GM21360 (cell line): ENCODE data around the gene ABL2.
A peak's percentile ranks its signal among the peaks of the same experiment; 100 is the strongest.
"Not testable (repeated sequence)": the region's sequence is repeated elsewhere in the genome, so short reads cannot be mapped to it uniquely, and the experiment has no call there.

Experiments
- ATAC-seq: cut with Tn5 transposase; IDR thresholded peaks from one replicate; pipeline ENCODE4 v1.9.1; 2021; ENCODE audit warnings: mild to moderate bottlenecking, moderate library complexity; ENCODE audit not compliant: unreplicated experiment

Gene ABL2

DNA sequence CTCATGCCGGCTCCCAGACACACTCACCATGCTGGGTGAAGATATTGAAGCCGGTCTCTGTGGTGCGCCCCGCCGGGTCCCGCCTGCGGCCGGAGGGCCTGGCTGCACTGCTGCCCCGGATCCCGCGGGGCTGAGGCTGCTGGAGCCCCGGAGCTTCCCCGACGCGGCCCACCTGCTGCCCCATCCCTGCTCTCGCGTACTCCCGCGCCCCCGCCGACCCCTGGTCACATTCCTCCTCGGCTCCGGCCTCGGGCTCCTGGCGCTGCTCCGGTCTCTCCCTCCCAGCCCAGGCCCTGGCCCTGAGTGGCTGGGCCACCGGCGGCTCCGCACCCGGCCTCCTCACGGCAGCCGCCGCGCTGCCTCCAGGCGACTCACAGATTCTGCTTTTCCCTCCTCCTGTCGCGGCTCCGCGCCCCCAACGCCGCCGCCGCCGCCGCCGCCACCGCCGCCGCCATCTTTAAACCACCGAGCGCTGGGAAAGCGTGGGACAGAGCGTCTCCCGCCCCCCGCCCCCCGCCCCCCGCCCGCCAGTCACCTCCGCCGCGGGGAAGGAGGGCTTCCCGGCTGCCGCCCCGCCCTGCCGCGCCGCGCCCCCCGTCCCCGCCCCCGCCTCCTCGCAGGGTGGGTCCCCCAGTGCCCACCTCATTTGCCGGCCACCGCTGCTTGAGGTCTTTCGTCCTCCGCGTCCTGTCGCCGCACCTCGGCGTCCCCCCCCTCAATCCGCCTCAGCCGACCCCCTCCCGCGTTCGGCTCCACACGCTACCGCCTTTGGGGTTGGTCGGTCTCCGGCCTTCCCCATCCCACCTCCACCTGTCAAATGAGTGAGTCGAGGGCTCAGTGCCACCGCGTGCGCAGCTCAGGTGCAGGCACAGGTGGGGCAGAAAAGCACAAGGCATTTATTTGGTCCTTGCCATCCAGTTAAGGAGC, at the start of gene ABL2:
TSS of gene ABL2 (minus strand) at position 464 of the 927 bp plus-strand sequence. CDS start at position 184, 280 bp downstream.
- ATAC-seq: peak; percentile 59

DNA sequence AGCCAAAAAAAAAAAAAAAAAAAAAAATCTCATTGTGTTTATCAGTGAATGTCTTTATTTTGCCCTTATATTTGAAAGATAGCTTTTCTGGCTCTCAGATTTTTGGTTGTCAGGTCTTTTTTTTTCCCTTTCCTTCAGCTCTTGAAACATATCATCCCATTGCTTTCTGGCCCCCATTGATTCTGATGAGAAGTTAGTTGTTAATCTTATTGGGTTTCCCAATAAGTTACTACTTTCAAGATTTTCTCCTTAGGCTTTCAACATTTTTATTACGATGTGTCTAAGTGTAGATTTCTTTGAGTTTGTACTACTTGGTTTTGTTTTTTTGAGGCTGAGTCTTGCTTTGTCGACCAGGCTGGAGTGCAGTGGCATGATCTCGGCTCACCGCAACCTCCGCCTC, 49.4 kb upstream of the ABL2 start:
- ATAC-seq: no peak

DNA sequence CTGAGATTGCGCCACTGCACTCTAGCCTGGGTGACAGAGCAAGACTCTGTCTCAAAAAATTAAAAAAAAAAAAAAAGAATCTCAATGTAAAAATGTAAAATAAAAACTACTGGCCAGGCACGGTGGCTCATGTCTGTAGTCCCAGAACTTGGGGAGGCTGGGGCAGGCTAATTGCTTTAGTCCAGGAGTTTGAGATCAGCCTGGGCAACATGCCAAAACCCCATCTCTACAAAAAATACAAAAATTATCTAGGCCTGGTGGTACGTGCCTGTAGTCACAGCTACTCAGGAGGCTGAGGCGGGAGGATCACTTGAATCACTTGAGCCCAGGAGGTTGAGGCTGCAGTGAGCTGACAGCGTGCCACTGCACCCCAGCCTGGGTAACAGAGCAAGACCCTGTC, 44.9 kb upstream of the ABL2 start:
- not testable (repeated sequence) for ATAC-seq

DNA sequence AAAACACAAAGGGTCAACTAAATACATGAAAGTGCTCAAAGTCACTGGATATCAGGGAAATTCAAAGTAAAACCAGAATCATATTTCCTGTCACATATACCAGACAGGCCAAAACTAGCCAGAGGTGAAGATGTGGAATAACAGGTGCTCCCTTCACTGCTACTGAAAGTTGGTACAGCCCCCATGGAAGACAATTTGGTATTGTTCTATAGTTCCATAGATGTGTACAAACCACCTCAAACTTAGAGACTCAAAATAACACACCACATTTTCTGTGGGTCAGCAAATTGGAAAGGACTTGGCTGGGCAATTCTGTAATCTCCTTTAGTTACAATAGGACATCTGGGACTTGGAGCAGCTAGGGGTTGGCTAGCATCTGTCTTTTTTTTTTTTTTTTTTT, 39.6 kb upstream of the ABL2 start:
- ATAC-seq: no peak

DNA sequence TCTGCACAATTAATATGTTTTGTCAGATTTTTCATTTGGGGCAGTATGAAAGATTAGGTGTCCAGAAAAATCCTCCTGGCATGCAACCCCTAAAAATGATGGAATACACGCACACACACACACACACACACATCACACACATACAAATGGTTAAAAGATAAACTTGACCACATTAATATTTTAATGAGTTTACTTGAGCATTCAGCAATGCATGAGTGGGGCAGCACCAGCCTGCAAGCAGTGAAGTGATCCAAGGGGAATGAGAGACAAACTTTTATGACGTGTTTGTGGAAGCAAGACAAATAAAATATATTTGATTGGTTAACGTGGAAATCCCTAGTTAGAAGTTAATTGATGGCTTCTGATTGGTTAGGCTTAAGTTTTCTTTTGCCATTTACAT, 35.0 kb upstream of the ABL2 start:
- no peak for ATAC-seq

DNA sequence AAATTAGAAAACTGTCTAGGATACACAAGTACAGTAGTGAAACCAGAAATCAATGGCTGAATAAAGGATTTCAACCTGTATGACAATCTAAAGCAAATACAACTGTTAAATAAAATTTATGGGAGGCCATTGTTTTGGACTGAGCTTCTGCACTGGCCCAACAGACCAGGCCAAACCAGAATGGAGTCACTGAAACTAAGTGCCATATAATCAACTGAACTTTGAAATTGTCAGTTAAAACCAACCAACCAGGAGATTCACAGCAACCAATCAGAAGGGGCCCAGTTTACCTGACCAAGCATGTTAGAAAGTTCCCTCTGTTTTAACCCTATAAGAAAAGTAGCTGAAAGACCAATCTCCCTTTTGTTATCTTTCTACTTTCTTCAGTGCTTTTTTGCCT, 33.6 kb upstream of the ABL2 start:
- ATAC-seq: no peak

DNA sequence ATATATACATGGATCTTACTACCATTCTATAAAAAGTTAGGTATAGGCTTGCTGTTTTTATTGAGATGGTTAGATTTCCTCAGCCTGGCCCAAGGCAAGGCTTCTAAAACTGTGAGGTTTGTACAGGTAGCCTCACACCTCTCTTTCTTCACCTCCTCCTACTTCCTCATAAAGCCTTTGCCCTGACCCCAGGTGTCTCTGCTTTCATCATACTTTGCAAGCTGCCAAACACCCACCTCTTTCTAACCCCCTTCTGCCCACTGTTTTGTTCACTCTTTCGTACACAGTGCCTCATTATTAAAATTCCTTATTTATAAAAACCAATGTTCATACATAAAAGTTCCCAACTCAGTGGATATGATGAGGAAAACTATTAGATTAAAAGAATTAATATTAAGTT, 32.7 kb upstream of the ABL2 start:
- no peak for ATAC-seq

DNA sequence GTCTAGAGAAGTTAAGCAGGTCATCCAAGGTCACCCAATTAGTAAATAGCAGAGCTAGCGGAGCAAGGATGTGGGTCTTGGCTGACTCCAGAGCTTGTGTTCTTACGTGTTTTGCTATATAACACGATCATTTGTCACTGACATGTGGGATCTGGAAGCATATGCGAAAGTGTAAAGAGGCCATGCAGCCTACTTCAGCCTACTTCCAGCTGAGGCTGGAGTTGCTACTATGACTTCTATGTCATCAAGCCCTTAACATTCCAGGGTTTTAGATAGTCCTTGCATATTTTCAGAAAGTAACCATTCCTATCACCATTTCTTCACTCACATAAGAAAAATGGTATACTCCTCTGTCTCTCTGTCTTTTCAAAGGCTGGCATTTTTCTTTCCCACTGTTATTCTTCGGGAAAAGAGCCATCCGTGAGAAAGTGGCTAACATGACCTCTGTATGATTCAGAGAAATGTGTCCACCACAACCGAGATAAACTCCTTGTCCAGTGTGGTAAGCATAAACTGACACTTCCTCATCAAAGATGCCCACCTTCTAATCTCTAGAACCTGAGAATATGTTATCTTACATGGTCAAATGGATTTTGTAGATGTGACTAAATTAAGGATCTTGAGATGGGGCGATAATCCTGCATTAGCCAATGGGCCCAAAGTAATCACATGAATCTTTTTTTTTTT, 24.0 kb upstream of the ABL2 start:
- no peak for ATAC-seq

DNA sequence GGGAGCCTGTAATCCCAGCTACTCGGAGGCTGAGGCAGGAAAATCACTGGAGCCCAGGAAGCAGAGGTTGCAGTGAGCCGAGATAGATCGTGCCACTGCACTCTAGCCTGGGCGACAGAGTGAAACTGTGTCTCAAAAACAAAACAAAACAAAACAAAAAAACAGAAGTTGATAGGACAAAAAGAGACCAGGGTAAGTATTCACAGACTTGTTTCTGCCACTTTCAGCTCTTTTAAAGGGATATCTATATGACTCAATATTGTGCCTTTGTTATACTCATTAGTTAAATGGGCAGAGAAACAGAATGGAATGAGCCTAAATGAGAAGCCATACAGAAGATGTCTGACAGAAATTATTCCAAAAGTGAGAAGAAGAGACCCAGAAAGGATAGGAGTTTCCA, 23.1 kb upstream of the ABL2 start:
- ATAC-seq: no peak

DNA sequence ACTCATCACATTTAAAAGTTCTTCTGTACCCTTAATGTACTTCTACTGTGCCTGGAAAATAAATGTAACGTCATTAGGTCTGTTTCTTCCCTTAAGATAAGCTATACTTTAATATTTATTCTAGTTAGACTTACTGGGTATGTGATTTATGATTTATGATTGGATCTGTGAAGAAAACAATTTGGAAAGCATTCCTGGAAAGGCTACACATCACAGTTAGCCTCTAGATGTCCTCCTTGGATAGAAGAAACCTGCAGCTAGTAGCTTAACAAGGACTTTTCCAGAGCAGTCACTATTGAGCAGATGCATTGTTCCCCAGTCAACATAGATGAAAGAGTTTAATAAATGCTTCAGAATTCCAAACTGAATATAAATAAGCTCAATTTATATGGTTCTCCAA, 22.2 kb upstream of the ABL2 start:
- ATAC-seq: no peak

DNA sequence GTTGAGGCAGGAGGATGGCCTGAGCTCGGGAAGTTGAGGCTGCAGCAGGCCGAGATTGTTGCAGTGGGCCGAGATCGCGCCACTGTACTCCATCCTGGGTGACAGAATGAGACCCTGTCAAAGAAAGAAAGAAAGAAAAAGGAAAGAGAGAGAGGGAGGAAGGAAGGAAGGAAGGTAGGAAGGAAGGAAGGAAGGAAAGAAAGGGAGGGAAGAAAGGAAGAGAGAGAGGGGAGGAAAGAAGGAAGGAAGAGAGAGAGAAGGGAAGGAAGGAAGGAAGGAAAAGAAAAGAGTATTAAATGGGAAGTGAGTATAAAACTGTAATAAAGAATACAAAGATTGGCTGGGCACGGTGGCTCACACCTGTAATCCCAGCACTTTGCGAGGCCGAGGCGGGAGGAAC, 18.4 kb upstream of the ABL2 start:
- no peak for ATAC-seq

DNA sequence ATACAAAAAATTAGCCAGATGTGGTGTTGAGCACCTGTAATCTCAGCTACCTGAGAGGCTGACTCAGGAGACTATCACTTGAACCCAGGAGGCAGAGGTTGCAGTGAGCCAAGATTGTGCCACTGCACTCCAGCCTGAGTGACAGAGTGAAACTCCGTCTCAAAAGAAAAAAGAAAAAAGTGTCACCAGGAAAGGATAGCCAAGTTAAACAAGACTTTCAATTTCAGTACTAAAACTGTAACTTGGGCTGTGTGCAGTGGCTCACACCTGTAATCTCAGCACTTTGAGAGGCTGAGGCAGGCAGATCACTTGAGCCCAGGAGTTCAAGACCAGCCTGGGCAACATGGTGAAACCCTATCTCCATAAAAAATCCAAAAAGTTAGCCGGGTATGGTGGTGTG, 15.9 kb upstream of the ABL2 start:
- not testable (repeated sequence) for ATAC-seq

DNA sequence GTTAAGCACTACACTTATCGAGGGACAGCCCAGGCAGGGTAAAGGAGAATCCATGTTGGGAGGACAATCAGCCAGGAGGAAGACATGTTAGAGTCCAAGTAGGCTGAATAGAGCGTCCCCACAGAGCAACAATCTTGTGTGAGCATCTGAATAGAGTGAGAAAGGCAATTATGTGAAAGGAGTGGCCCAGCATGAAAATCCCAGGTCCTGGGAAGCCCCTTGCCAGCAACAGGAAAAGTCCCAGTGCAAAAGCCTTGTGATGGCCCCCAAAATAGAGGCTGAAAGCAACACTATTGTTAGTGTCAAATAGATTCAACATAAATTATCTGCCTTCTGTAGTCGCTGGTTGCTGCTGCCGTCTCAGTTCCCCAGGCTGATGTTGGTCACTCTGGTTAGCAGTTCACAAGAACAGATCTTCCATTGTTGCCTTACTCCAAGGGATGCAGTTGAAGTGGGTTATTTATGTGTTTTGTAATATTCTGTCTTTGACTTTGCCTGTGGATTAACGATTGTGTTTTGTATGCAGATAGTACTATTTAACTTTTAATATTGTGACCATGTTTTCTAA, 12.1 kb upstream of the ABL2 start:
- ATAC-seq: no peak

DNA sequence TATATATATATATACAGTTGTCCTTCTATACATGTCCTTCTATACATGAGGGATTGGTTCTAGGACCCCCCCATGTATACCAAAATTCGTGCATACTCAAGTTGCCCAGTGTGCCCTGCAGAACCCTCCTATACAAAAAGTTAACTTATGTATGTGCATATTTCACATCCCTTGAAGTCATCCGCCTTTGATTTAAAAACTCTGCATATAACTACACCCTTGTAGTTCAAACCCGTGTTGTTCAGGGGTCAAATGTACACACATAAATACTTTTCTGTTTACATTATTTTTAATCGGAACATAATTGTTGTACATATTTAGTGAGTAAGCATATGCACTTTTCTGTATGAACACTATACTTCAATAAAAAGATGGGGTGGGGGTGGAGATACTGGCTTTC, 7.7 kb upstream of the ABL2 start:
- ATAC-seq: no peak

DNA sequence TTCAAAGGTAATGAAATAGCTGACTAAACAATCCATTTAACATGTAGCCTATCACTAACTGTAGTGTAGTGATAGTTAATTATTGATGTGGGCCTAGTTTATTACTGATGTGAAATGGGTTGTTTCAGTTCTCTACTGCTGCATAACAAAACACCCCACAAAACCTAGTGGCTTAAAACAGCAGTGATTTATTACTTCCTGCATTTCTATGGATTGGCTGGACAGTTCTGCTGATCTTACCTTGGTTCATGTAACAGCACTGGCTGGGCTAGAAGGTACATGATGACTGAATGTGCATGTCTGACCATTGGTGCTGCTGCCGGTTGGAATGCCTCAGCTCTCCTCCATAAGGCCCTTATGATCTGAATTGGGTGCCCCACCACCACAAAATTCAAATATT, 5.4 kb upstream of the ABL2 start:
- no peak for ATAC-seq

DNA sequence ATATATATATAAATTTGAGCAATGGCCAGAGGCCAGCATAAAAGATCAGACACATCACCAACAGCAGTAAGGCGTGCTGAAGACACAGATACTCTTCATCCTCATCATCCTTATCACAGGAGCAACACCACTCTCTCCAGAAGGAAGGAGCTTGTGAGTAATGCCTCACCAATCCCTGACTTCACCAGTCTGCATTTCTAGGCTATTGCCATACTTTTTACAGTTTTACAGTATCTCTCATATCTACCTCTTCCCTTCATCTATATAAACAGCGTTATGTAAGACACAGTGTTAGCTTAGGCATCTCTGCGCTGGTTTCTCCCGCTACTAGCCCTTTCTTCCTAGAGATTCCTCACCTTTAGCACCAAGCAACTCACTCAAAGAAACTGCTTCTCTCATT, 2.4 kb upstream of the ABL2 start:
- ATAC-seq: no peak

DNA sequence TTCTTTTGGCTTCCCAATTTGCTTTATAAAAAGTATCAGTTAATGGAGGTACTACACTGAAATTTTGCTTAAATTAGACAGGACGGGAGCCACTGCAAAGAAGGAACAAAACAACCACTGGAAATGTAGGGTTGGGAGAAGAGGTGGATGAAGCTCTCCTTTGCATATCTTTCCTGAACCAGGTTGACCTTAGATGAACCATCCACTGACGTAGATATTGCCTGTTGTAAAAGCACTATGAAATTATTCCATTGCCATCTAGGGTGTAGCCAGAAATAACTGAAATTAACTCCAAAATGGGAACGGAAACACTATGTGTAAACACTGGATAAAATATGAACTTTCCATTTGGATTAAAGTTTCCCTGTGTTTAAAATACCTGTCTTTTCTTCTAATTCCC, 1.2 kb upstream of the ABL2 start:
- no peak for ATAC-seq

DNA sequence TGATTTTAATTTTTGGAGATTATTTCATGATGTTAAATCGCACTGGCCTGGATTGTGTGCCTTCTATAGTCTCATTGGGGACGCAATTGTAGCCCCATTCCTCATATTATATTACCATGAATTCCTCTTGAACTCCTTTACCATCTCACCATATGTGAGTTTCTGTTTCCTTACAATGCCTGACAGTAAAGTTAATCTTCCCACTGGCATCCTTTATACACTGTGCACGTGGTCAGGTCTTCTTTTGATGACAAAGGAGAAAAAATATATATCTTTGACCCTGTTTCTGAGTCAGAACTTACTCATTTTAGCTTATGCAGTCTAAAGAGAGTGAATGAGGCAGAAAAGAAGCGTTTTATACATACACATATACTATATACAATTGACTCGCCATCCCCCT, 774 bp upstream of the ABL2 start:
- no peak for ATAC-seq

DNA sequence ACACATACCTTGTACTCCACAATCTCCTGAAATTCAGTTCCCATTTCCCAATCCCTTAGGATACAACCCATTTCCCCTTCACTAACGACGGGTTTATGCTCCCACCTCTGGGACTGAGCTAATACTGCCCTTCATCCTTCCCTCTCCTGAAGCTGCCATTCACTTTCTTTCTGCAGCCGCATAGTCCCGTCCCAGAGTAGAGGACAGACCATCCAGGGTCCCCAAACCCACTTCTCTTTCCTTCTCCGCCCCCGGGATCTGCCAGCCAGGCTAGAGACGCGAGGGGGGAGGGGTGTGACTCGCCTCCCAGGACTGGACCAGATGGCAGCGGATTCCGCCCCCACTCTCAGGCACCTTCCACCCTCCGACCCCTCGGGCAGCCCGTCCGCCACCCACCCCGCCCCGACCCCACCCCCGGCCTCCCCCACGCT, 679 bp downstream of the ABL2 start:
- ATAC-seq: peak; percentile 11

DNA sequence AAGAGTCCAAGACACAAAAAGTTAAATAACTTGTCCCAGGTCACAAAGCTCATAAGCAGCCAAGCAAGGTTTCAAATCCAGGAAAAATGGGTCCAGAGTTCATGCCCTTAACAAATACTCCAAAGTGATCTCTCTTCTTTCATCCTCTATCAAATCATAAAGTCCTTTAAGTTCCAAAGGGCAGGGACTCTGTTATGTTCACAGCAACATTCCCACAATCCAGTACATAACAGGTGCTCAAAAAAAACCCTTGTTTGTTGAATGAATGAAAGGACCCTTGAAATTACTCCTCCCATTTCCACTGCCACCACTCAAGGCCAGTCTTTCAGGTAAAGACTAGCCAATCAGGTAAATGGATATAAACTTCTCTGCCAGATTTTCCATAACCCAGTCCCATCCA, 2.7 kb downstream of the ABL2 start:
- ATAC-seq: no peak

DNA sequence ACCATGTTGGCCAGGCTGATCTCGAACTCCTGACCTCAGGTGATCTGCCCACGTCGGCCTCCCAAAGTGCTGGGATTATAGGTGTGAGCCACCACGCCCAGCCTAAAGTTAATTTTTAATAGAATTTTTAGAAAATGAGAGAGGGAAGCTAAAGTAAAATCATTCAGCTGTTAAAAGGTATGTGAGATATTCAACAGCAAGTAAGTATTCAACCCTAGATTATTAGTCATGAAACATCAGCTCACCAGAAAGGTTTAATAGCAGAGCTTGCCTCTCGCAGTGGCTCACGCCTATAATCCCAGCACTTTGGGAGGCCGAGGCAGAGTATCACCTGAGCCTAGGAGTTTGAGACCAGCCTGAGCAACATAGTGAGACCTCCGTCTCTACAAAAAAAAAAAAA, 5.0 kb downstream of the ABL2 start:
- not testable (repeated sequence) for ATAC-seq

DNA sequence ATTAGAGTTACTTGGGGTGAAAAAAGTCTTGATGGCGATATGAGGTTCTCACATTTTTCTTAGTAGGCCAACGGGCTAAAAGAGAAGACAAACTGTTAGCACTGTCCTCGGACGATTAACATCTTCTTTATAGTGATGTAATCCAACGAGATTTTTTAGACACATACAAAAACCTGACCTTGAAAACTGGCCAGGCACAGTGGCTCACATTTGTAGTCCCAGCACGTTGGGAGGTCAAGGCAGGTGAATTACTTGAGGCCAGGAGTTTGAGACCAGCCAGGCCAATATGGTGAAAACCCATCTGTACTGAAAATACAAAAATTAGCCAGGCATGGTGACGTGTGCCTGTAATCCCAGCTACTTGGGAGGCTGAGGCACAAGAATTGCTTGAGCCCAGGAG, 8.4 kb downstream of the ABL2 start:
- ATAC-seq: not testable (repeated sequence)
